GM13976 (cell line): Measurements from ENCODE around the gene SMKR1.

Source experiments
- DNase-seq: peaks from one replicate; pipeline ENCODE4 v3.0.0; 2012; ENCODE audit warnings: low spot score
- CTCF ChIP-seq: IDR thresholded peaks from 2 replicates; pipeline ENCODE4 v1.5.1; 2012; ENCODE audit warnings: borderline replicate concordance, mild to moderate bottlenecking; ENCODE audit not compliant: insufficient read depth; ENCODE audit errors: extremely low read depth, missing control alignments, control extremely low read depth
- in situ Hi-C: fragments of 300-500 bp; cut with MboI; formaldehyde crosslinking; loops from one replicate; pipeline ENCODE4 v1.12.0; 2022; ENCODE audit warnings: low sequenced_read_pairs, mixed read lengths, inconsistent platforms; ENCODE audit not compliant: unreplicated experiment

SMKR1 gene

GRCh38 chr7:129458171-129458570 lies 44.2 kb upstream of the SMKR1 start:
- in situ Hi-C loops = no loop called here
- no peak for TF ChIP-seq CTCF
- no peak for DNase-seq

GRCh38 chr7:129461809-129462208 lies 40.5 kb upstream of the SMKR1 start:
- no peak for DNase-seq
- in situ Hi-C loops = loop anchor here (10.0 kb wide), 1 partner anchor 107 kb away; no protein-coding TSS in a partner anchor
- no peak for TF ChIP-seq CTCF

GRCh38 chr7:129462420-129462819 lies 39.9 kb upstream of the SMKR1 start:
- TF ChIP-seq CTCF = no peak
- no peak for DNase-seq
- in situ Hi-C loops = loop anchor here (10.0 kb wide), 1 partner anchor 108 kb away; no protein-coding TSS in a partner anchor

GRCh38 chr7:129464194-129464593 lies 38.1 kb upstream of the SMKR1 start:
- in situ Hi-C loops = loop anchor here (10.0 kb wide), 1 partner anchor 109 kb away; no protein-coding TSS in a partner anchor
- TF ChIP-seq CTCF = no peak
- no peak for DNase-seq

- no peak for DNase-seq
- in situ Hi-C loops = loop anchor here (10.0 kb wide), 1 partner anchor 110 kb away; no protein-coding TSS in a partner anchor
- no peak for TF ChIP-seq CTCF
These were observed 37.3 kb upstream of the SMKR1 start for GRCh38 chr7:129465080-129465479.

GRCh38 chr7:129466796-129467195 lies 35.5 kb upstream of the SMKR1 start:
- DNase-seq = no peak
- no peak for TF ChIP-seq CTCF
- in situ Hi-C loops = loop anchor here (10.0 kb wide), 1 partner anchor 112 kb away; no protein-coding TSS in a partner anchor

GRCh38 chr7:129468087-129468486 lies 34.2 kb upstream of the SMKR1 start:
- TF ChIP-seq CTCF = no peak
- DNase-seq = no peak
- in situ Hi-C loops = loop anchor here (10.0 kb wide), 1 partner anchor 113 kb away; no protein-coding TSS in a partner anchor
